ENCODE results near the gene VSIG2.

- no peak for TF ChIP-seq ZNF274 (IDR thresholded peaks at IDR 0.05; ENCODE audit: low read depth, low read length)
- no peak for TF ChIP-seq YY1 (IDR thresholded peaks at IDR 0.05; ENCODE audit: insufficient read depth, insufficient read length)
These were observed 9.5 kb downstream of the VSIG2 start for GRCh38 chr11:124742555-124742954.

Measured in NT2/D1 (cell line).